ENCODE results near the gene CCDC85C. TPM values are rescaled to one million over a fixed set of nuclear protein-coding genes. Genes with fewer than 3 reads are reported as not detected.

CCDC85C gene
- polyA plus RNA-seq, 1 of the 3 experiments (the other 2 are of a cell fraction), result 9.6 TPM

- WGBS (ENCODE audit: low lambda C conversion rate), result 0% methylated on average over 2 of the region's 13 CpGs
- Histone ChIP-seq H3K79me2 (ENCODE audit: insufficient read depth) (peaks cover 98% of the 10 kb centered on the region), H2AFZ (ENCODE audit: low read depth) (no peak overlapping the region)
Observed at GRCh38 chr14:99586761-99587459, 17.1 kb downstream of the CCDC85C start.

GRCh38 chr14:99586054-99586760 is 17.8 kb downstream of the CCDC85C start:
- Histone ChIP-seq H2AFZ (ENCODE audit: low read depth) (no peak overlapping the region), H3K4me1 (ENCODE audit: control insufficient read depth in 1 of 2, insufficient read depth in 2 of 2, low read depth in 1 of 2, low read length in 1 of 2) (peaks cover 25 to 64% of the 10 kb centered on the region in 2 experiments), H3K27ac (ENCODE audit: low read depth in 2 of 2, low read length in 1 of 2) (peak overlapping the region in 1 of 2 experiments; percentile 51; a peak in 1 of 4 replicates), H4K20me1 (ENCODE audit: insufficient read depth) (peaks cover 18% of the 10 kb centered on the region; the same call in 1 of the 2 replicates), H3K4me2 (peak overlapping the region; percentile 47; the same call in 1 of the 2 replicates), H3K4me3 (ENCODE audit: low read depth in 2 of 2, low read length in 1 of 2) (no peak overlapping the region), H3K9me3 (no peaks in the 10 kb centered on the region), H3K27me3 (ENCODE audit: insufficient read depth) (no peaks in the 10 kb centered on the region), H3K79me2 (ENCODE audit: insufficient read depth) (peaks cover 98% of the 10 kb centered on the region), H3K9ac (no peak overlapping the region), H3F3A (replicated peaks; ENCODE audit: insufficient read depth) (no peaks in the 10 kb centered on the region), H3K9me2 (no peaks in the 10 kb centered on the region), H3K36me3 (replicated peaks in 1 of 2; ENCODE audit: control insufficient read depth in 1 of 2, insufficient read depth in 2 of 2, low read length in 1 of 2) (no peaks in the 10 kb centered on the region)
- CTCF ChIA-PET, result no interaction called here
- POLR2A ChIA-PET, result no interaction called here
- TF ChIP-seq REST (IDR thresholded peaks at IDR 0.05; ENCODE audit: low read depth, low read length) (peak; percentile 82), MEF2A (IDR thresholded peaks at IDR 0.05; ENCODE audit: borderline replicate concordance, low read depth) (no peak), EP300 (IDR thresholded peaks at IDR 0.05; ENCODE audit: borderline replicate concordance in 1 of 2, low read depth in 1 of 2, low read length in 1 of 2) (no peak), RAD21 (IDR thresholded peaks at IDR 0.05; ENCODE audit: low read length) (no peak)
- 82% methylated on average over 12 of the region's 16 CpGs for WGBS (ENCODE audit: low lambda C conversion rate)
- no peak for DNase-seq

More at GRCh38 chr14:99586761-99587459, 17.1 kb downstream of the CCDC85C start:
- no peaks in the 10 kb centered on the region for H3K27me3 ChIP-seq (ENCODE audit: insufficient read depth)
- H3K9ac ChIP-seq, result no peak overlapping the region
- H3K9me3 ChIP-seq, result no peaks in the 10 kb centered on the region
- peak overlapping the region; percentile 47; the same call in 1 of the 2 replicates for H3K4me2 ChIP-seq
- no peaks in the 10 kb centered on the region for H3K9me2 ChIP-seq
- H3F3A ChIP-seq (replicated peaks; ENCODE audit: insufficient read depth), result no peaks in the 10 kb centered on the region
- peak overlapping the region; percentile 25 to 95 for H3K27ac ChIP-seq (ENCODE audit: low read depth in 2 of 2, low read length in 1 of 2)
- H3K4me1 ChIP-seq (ENCODE audit: control insufficient read depth in 1 of 2, insufficient read depth in 2 of 2, low read depth in 1 of 2, low read length in 1 of 2), result peaks cover 28 to 65% of the 10 kb centered on the region in 2 experiments
- TF ChIP-seq FOSL2 (IDR thresholded peaks at IDR 0.05; ENCODE audit: borderline replicate concordance, low read depth) (peak; percentile 36; the same call in 1 of the 2 replicates), PBX3 (IDR thresholded peaks at IDR 0.05) (no peak)
- no peak for DNase-seq
- no peak overlapping the region for H3K4me3 ChIP-seq (ENCODE audit: low read depth in 2 of 2, low read length in 1 of 2)
- peaks cover 18% of the 10 kb centered on the region; the same call in 1 of the 2 replicates for H4K20me1 ChIP-seq (ENCODE audit: insufficient read depth)
- no peaks in the 10 kb centered on the region for H3K36me3 ChIP-seq (replicated peaks in 1 of 2; ENCODE audit: control insufficient read depth in 1 of 2, insufficient read depth in 2 of 2, low read length in 1 of 2)
- ChIA-PET CTCF (interaction anchor here (1.2 kb wide), 1 partner anchor 24 kb away, joined by 3 read pairs; no protein-coding TSS in a partner anchor), POLR2A (interaction anchor here (1.2 kb wide), 1 partner anchor 9 kb away, joined by 3 read pairs; no protein-coding TSS in a partner anchor)
